Thymus (tissue), 11 donors: ENCODE data around the gene ADAMTSL3. TPM values are rescaled to one million over a fixed set of nuclear protein-coding genes. Genes with fewer than 3 reads are reported as not detected.
"Not testable (repeated sequence)": the region's sequence is repeated elsewhere in the genome, so short reads cannot be mapped to it uniquely, and the experiment has no call there.

ENCODE experiments used
- DNase-seq, 9 donors: peaks; one replicate each; pipeline ENCODE4 v3.0.0-alpha.2; 2013; ENCODE audit warnings: low spot score in 9 of 9, low read depth in 6 of 9, missing footprints in 1 of 9
- H3K27ac ChIP-seq, 2 donors: one replicate each; pipeline ENCODE4 v1.5.1; 2013; ENCODE audit warnings: control low read depth in 1 of 2, low read depth in 1 of 2, low read length in 1 of 2, mild to moderate bottlenecking in 1 of 2, moderate library complexity in 1 of 2
- H3K27me3 ChIP-seq, 2 donors: one replicate each; pipeline ENCODE4 v1.5.1; 2013; ENCODE audit warnings: low read length in 1 of 2; ENCODE audit not compliant: control insufficient read depth in 2 of 2, insufficient read depth in 1 of 2
- H3K36me3 ChIP-seq, 2 donors: one replicate each; pipeline ENCODE4 v1.5.1; 2013; ENCODE audit warnings: low read length in 1 of 2, mild to moderate bottlenecking in 1 of 2, moderate library complexity in 1 of 2; ENCODE audit not compliant: control insufficient read depth in 2 of 2, insufficient read depth in 2 of 2
- H3K4me1 ChIP-seq, 2 donors: one replicate each; pipeline ENCODE4 v1.5.1; 2013; ENCODE audit warnings: low read length in 2 of 2; ENCODE audit not compliant: control insufficient read depth in 2 of 2, insufficient read depth in 2 of 2
- H3K4me3 ChIP-seq, 2 donors: one replicate each; pipeline ENCODE4 v1.5.1; 2013; ENCODE audit warnings: low read length in 2 of 2, control low read depth in 1 of 2, mild to moderate bottlenecking in 1 of 2
- H3K9me3 ChIP-seq, 2 donors: one replicate each; pipeline ENCODE4 v1.5.1; 2013; ENCODE audit warnings: low read length in 1 of 2, mild to moderate bottlenecking in 1 of 2; ENCODE audit not compliant: control insufficient read depth in 2 of 2, insufficient read depth in 1 of 2
- WGBS: extraction: QIAGEN DNeasy Blood & Tissue Kit; methylation state at CpG from one replicate; pipeline ENCODE4 v1.1.7; 2013; 5-methylcytosine and 5-hydroxymethylcytosine counted together
- polyA plus RNA-seq: library from polyadenylated mRNA; stranded (reverse); fragments of 200-250 nt; gene quantifications from one replicate; pipeline ENCODE4 v1.2.3, GENCODE V29; 2013
- total RNA-seq: library from RNA; stranded (reverse); fragments of 120-200 nt; gene quantifications from one replicate; pipeline ENCODE4 v1.2.4, GENCODE V29; 2013
- donor health status: healthy.

Gene ADAMTSL3
- total and polyA plus RNA-seq, 2 donors: 0.39 to 1.3 TPM

DNA sequence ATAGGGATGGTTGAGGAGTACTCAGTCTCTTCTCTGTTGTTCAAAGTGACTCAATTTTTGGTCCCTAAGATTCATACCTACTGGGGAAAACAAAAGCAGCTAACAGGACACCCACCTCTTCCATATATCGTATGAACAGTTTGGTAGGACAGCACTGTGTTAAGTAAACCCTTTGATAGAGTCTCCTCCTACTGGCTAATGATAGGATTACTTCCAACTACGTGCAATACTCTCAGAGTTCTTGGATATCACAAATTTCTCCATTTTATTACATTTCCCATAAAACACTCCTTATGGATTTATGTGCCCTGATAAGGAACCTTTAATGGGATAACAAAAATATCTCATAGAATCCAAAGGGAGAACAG is 381.5 kb downstream of the ADAMTSL3 start:
- DNase-seq: no peak

GRCh38 chr15:84037301-84037700 is 383.4 kb downstream of the ADAMTSL3 start:
- Histone ChIP-seq H3K27ac (no peak overlapping the region), H3K27me3 (no peaks in the 10 kb centered on the region), H3K4me3 (no peak overlapping the region), H3K4me1 (no peaks in the 10 kb centered on the region), H3K36me3 (no peaks in the 10 kb centered on the region), H3K9me3 (no peaks in the 10 kb centered on the region)
- DNase-seq: no peak

More for the DNA sequence above, 381.5 kb downstream of the ADAMTSL3 start:
- no peaks in the 10 kb centered on the region for H3K9me3 ChIP-seq
- H3K4me3 ChIP-seq: no peak overlapping the region
- H3K36me3 ChIP-seq: no peaks in the 10 kb centered on the region
- H3K4me1 ChIP-seq: no peaks in the 10 kb centered on the region
- H3K27ac ChIP-seq: no peak overlapping the region
- no peaks in the 10 kb centered on the region for H3K27me3 ChIP-seq
- WGBS: 15% methylated on average over 2 of the region's 2 CpGs

- 90% methylated on average over 18 of the region's 18 CpGs for WGBS
- H3K27me3 ChIP-seq, H3K36me3 ChIP-seq, DNase-seq, H3K4me1 ChIP-seq, H3K27ac ChIP-seq, H3K9me3 ChIP-seq, H3K4me3 ChIP-seq: not testable (repeated sequence)
Observed at GRCh38 chr15:84042434-84043056, 388.6 kb downstream of the ADAMTSL3 start.

DNA sequence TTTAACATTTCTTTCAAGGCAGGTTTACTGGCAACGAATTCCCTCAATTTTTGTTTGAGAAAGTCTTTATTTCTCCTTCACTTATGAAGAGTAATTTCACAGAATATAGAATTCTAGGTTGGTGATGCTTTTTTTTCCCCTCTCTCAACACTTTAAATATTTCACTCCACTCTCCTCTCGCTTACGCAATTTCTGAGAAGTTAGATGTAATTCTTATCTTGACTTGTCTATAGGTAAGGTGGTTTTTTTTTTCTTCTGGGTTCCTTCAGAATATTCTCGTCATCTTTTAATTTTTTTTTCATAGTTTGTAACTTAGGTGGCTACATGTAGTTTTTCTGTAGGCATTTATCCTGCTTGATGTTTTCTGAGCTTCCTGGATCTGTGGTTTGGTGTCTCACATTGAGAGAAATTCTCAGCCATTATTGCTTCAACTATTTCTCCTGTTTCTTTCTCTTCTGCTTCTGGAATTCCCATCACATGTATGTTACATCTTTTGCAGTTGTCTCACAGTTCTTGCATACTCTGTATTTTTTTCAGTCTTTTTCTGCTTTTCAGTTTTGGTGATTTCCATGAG is 392.2 kb downstream of the ADAMTSL3 start:
- no peaks in the 10 kb centered on the region for H3K4me1 ChIP-seq
- DNase-seq: no peak
- no peaks in the 10 kb centered on the region for H3K27me3 ChIP-seq
- H3K4me3 ChIP-seq: no peak overlapping the region
- H3K9me3 ChIP-seq: no peaks in the 10 kb centered on the region
- no peaks in the 10 kb centered on the region for H3K36me3 ChIP-seq
- no peak overlapping the region for H3K27ac ChIP-seq
- 91% methylated on average over 4 of the region's 4 CpGs for WGBS

DNA sequence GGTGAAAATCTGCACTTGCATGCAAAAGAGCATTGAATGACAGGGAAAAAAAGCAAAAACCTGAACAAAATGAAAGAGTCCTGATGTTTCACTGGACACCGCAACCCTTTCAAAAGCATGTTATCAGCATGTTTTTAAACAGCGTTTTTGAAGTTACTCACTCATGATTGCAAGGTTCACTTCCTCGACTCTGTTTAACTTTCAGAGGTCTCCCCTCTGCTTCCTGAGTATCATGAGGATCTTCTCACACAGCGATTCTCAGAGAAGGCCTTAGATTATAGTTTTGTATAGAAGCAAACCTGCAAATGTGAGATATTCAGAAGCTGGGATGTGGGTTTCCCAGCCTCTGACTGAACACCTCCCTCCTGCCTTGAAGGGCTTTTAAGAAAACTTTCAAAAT is 395.6 kb downstream of the ADAMTSL3 start:
- DNase-seq, H3K27ac ChIP-seq, H3K4me3 ChIP-seq, H3K36me3 ChIP-seq, H3K27me3 ChIP-seq, H3K4me1 ChIP-seq, H3K9me3 ChIP-seq: not testable (repeated sequence)
- WGBS: 80% methylated on average over 4 of the region's 4 CpGs

GRCh38 chr15:84050076-84050475 is 396.2 kb downstream of the ADAMTSL3 start:
- WGBS: 93% methylated on average over 3 of the region's 3 CpGs
- no peaks in the 10 kb centered on the region for H3K36me3 ChIP-seq
- DNase-seq: no peak
- H3K4me3 ChIP-seq: no peak overlapping the region
- H3K4me1 ChIP-seq: no peaks in the 10 kb centered on the region
- no peak overlapping the region for H3K27ac ChIP-seq
- no peaks in the 10 kb centered on the region for H3K27me3 ChIP-seq
- H3K9me3 ChIP-seq: no peaks in the 10 kb centered on the region

DNA sequence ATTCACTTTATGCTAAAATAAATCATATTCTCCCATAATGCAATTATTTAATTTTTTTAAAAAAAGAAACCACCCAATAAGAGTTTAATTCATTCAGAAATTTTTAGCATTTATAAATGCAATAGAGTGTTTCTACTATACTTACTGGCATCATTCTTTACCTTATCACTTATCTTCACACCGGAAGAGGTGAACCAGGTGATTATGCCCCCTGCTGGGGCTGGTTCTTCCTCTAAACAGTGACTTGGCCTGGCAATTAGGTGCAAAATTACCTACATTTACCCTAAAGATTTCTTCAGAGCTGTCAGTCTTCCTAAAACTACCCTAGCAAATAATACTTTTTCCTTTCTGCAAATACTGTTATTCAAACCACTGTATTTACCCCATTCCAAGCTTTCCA is 397.2 kb downstream of the ADAMTSL3 start:
- WGBS: no CpG with 5 or more reads among the region's 1 CpG

DNA sequence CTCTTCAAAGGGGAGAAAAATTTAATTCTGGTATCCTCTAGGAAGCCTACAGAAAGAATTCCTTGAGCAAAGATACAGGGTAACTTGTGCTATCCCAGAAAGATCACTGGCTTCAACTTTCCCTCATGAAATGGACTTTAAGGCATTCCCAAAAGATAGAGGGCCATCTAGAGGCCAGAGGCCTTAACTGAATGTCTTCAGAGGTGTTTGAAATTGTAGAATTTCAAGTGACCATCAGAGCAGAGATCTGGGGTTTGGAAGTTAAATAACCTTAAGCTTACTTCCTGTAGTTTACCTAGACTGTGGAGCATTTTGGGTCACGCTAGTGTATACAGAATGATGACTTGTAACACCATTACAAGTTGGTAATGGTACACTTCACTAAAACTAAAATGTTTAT is 400.6 kb downstream of the ADAMTSL3 start:
- not testable (repeated sequence) for H3K9me3 ChIP-seq, H3K4me3 ChIP-seq, DNase-seq, H3K27ac ChIP-seq, H3K27me3 ChIP-seq, H3K4me1 ChIP-seq, H3K36me3 ChIP-seq
- 58% methylated on average over 1 of the region's 1 CpG for WGBS

More for the DNA sequence above, 397.2 kb downstream of the ADAMTSL3 start:
- H3K9me3 ChIP-seq, DNase-seq, H3K4me3 ChIP-seq, H3K27ac ChIP-seq, H3K4me1 ChIP-seq, H3K27me3 ChIP-seq, H3K36me3 ChIP-seq: not testable (repeated sequence)

DNA sequence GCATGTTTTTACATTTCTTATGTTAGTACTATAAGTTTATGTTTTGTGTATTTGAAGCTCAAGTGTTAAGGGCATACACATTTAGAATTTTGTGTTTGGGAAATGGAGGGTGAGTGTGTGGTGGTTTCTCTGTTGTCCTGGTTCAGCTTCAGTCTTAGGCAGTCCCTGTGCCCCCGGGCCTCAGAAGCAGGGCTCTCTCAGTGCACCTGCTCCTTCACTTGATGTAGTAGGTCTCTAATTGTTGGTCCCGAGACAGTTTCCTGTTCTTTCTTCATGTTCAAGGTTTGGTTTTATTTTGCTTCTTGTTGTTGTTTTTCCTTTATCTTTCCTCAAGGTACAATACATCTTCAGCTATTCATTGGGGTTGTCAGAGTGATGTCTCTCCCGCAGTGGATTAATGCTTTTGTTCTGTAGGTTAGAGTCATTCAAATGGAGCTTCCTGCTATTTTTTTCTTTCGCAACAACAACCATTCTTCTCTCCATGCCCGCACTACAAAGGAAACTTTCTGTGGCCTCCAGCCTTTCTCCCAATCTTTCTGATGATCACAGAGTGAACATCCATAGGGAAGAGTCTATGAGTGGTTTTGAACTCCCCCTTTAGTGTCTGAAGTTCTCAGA is 403.9 kb downstream of the ADAMTSL3 start:
- Histone ChIP-seq H3K27me3 (no peaks in the 10 kb centered on the region), H3K9me3 (no peaks in the 10 kb centered on the region), H3K36me3 (no peaks in the 10 kb centered on the region), H3K27ac (no peak overlapping the region), H3K4me3 (no peak overlapping the region), H3K4me1 (no peaks in the 10 kb centered on the region)
- 90% methylated on average over 5 of the region's 5 CpGs for WGBS
- no peak for DNase-seq
